ENCODE measurements around the gene KDM7A.
"Not testable (repeated sequence)": the region's sequence is repeated elsewhere in the genome, so short reads cannot be mapped to it uniquely, and the experiment has no call there.

KDM7A gene

GRCh38 chr7:140176811-140177702, at the start of gene KDM7A:
KDM7A (minus strand) TSS chr7:140176983; CDS start chr7:140176937, 46 bp downstream.
- peak; percentile 93 for DNase-seq

- peak in 1 of 2 donors; percentile 20 for DNase-seq
Measured at GRCh38 chr7:140225562-140226249, 48.9 kb upstream of the KDM7A start.

GRCh38 chr7:140223515-140224221, 46.9 kb upstream of the KDM7A start:
- peak in 1 of 2 donors; percentile 12 for DNase-seq

- DNase-seq: no peak
Measured at GRCh38 chr7:140222814-140223213, 46.0 kb upstream of the KDM7A start.

- no peak for DNase-seq
Measured at GRCh38 chr7:140219672-140220524, 43.1 kb upstream of the KDM7A start.

- DNase-seq: no peak
Measured at GRCh38 chr7:140218656-140219055, 41.9 kb upstream of the KDM7A start.

- no peak for DNase-seq
Measured at GRCh38 chr7:140217750-140218501, 41.1 kb upstream of the KDM7A start.

- no peak for DNase-seq
Measured at GRCh38 chr7:140215281-140215680, 38.5 kb upstream of the KDM7A start.

- DNase-seq: no peak
Measured at GRCh38 chr7:140214075-140214684, 37.4 kb upstream of the KDM7A start.

- no peak for DNase-seq
Measured at GRCh38 chr7:140213684-140214074, 36.9 kb upstream of the KDM7A start.

GRCh38 chr7:140212100-140212881, 35.5 kb upstream of the KDM7A start:
- DNase-seq: peak; percentile 16 to 33

- DNase-seq: no peak
Measured at GRCh38 chr7:140211698-140212097, 34.9 kb upstream of the KDM7A start.

GRCh38 chr7:140209866-140210609, 33.3 kb upstream of the KDM7A start:
- peak; percentile 54 to 80 for DNase-seq

- DNase-seq: no peak
Measured at GRCh38 chr7:140206616-140207389, 30.0 kb upstream of the KDM7A start.

GRCh38 chr7:140205600-140205999, 28.8 kb upstream of the KDM7A start:
- no peak for DNase-seq

GRCh38 chr7:140203556-140203955, 26.8 kb upstream of the KDM7A start:
- DNase-seq: no peak

GRCh38 chr7:140202942-140203341, 26.2 kb upstream of the KDM7A start:
- not testable (repeated sequence) for DNase-seq

- DNase-seq: no peak
Measured at GRCh38 chr7:140201393-140201792, 24.6 kb upstream of the KDM7A start.
